H1 (cell line): ENCODE data around the gene LRFN3. TPM values are rescaled to one million over a fixed set of nuclear protein-coding genes. Genes with fewer than 3 reads are reported as not detected.

Source experiments
- CTCF ChIA-PET: fragments of 300-600 bp; sonication (Branson Sonifier 250); formaldehyde crosslinking; loops from one replicate; lab custom pipeline; 2021; ENCODE audit not compliant: partially characterized antibody; lab: Charles Lee
- POLR2A ChIA-PET: fragments of 300-600 bp; sonication (Branson Sonifier 250); formaldehyde crosslinking; loops from one replicate; lab custom pipeline; 2021; ENCODE audit warnings: inconsistent platforms; ENCODE audit not compliant: partially characterized antibody; lab: Charles Lee
- DNase-seq, 2 experiments: peaks; one replicate each; pipeline versions ENCODE4 v3.0.0 to v3.0.0-alpha.2; 2010 to 2022; ENCODE audit warnings: low spot score in 2 of 2, low read depth in 1 of 2, mixed read lengths in 1 of 2
- FAIRE-seq: peaks from 2 replicates; lab custom pipeline; 2011; peaks lifted over from hg19 to GRCh38; lab: Jason Lieb, UNC
- H2AFZ ChIP-seq: 2 replicates; pipeline ENCODE4 v1.8.1; 2012; ENCODE audit warnings: low read length, inconsistent platforms
- H2AK5ac ChIP-seq: 2 replicates; pipeline ENCODE4 v1.6.1; 2013; ENCODE audit warnings: low read depth, low read length
- H2BK120ac ChIP-seq: replicated peaks from 2 replicates; pipeline ENCODE3; 2013; ENCODE audit warnings: low read depth, low read length, inconsistent platforms
- H2BK12ac ChIP-seq: 2 replicates; pipeline ENCODE4 v1.6.1; 2013; ENCODE audit warnings: low read depth, low read length
- H2BK15ac ChIP-seq: 2 replicates; pipeline ENCODE4 v1.6.1; 2013; ENCODE audit warnings: low read length
- H2BK20ac ChIP-seq: 2 replicates; pipeline ENCODE4 v1.6.1; 2013; ENCODE audit warnings: low read length
- H2BK5ac ChIP-seq: 2 replicates; pipeline ENCODE4 v1.6.1; 2013; ENCODE audit warnings: low read depth, low read length
- H3K14ac ChIP-seq: 2 replicates; pipeline ENCODE4 v1.6.1; 2013; ENCODE audit warnings: inconsistent platforms; ENCODE audit not compliant: insufficient read length
- H3K18ac ChIP-seq: 2 replicates; pipeline ENCODE4 v1.6.1; 2013; ENCODE audit warnings: low read length; ENCODE audit errors: extremely low read depth
- H3K23ac ChIP-seq: 2 replicates; pipeline ENCODE4 v1.6.1; 2013; ENCODE audit warnings: inconsistent platforms; ENCODE audit not compliant: insufficient read length
- H3K23me2 ChIP-seq: 2 replicates; pipeline ENCODE4 v1.6.1; 2013; ENCODE audit warnings: low read depth, low read length
- H3K27ac ChIP-seq: 2 replicates; pipeline ENCODE4 v1.6.1; 2011; ENCODE audit warnings: low read depth, low read length, inconsistent platforms
- H3K27me3 ChIP-seq, 4 experiments: replicated peaks in 1 of 4; 1 replicate in 1 of 4; 2 replicates in 3 of 4; pipeline versions ENCODE4 v1.6.1 to v1.8.1; 2011 to 2013; ENCODE audit warnings: low read length in 3 of 4, mild to moderate bottlenecking in 3 of 4, inconsistent platforms in 2 of 4, mixed read lengths in 2 of 4, moderate library complexity in 1 of 4; ENCODE audit not compliant: control insufficient read depth in 3 of 4, insufficient read depth in 3 of 4; ENCODE audit errors: extremely low read depth in 1 of 4
- H3K36me3 ChIP-seq, 4 experiments: 2 replicates each; pipeline versions ENCODE4 v1.6.1 to v1.8.1; 2011 to 2013; ENCODE audit warnings: mild to moderate bottlenecking in 4 of 4, low read length in 3 of 4, moderate library complexity in 2 of 4, control low read depth in 1 of 4, inconsistent platforms in 1 of 4; ENCODE audit not compliant: insufficient read depth in 4 of 4, control insufficient read depth in 2 of 4
- H3K4ac ChIP-seq: replicated peaks from 2 replicates; pipeline ENCODE3; 2013; ENCODE audit warnings: low read length, low read depth, mixed read lengths, inconsistent platforms; ENCODE audit not compliant: insufficient read length
- H3K4me1 ChIP-seq, 4 experiments: replicated peaks in 1 of 4; 1 replicate in 1 of 4; 2 replicates in 3 of 4; pipeline versions ENCODE4 v1.6.1 to v1.8.1; 2011 to 2013; ENCODE audit warnings: low read length in 3 of 4, inconsistent platforms in 2 of 4, mixed read lengths in 1 of 4; ENCODE audit not compliant: insufficient read depth in 4 of 4, control insufficient read depth in 3 of 4
- H3K4me2 ChIP-seq, 2 experiments: 2 replicates each; pipeline versions ENCODE4 v1.6.1 to v1.8.1; 2011 to 2013; ENCODE audit warnings: low read depth in 2 of 2, low read length in 2 of 2, control low read depth in 1 of 2, inconsistent platforms in 1 of 2, mild to moderate bottlenecking in 1 of 2; ENCODE audit not compliant: insufficient read depth in 1 of 2
- H3K4me3 ChIP-seq, 4 experiments: fragments of 200-600, 300-600 bp in 1 of 4; sonication (generic), shearing (Covaris generic), sonication (Bioruptor Twin) in 1 of 4; 2 replicates each; pipeline versions ENCODE4 v1.5.1 to v1.8.1; 2011 to 2016; ENCODE audit warnings: low read length in 4 of 4, low read depth in 3 of 4, control low read depth in 2 of 4, inconsistent platforms in 2 of 4, mild to moderate bottlenecking in 2 of 4, mixed read lengths in 1 of 4, moderate library complexity in 1 of 4; ENCODE audit not compliant: insufficient read depth in 2 of 4; ENCODE audit errors: extremely low read depth in 1 of 4
- H3K56ac ChIP-seq: replicated peaks from 2 replicates; pipeline ENCODE3; 2013; ENCODE audit warnings: low read depth, mild to moderate bottlenecking, mixed read lengths, low read length, inconsistent platforms; ENCODE audit not compliant: insufficient read length
- H3K79me1 ChIP-seq: 2 replicates; pipeline ENCODE4 v1.6.1; 2013; ENCODE audit warnings: low read depth, low read length, control low read depth
- H3K79me2 ChIP-seq, 2 experiments: 2 replicates each; pipeline versions ENCODE4 v1.6.1 to v1.8.1; 2012 to 2013; ENCODE audit warnings: low read length in 2 of 2, mild to moderate bottlenecking in 2 of 2, inconsistent platforms in 1 of 2; ENCODE audit not compliant: insufficient read depth in 2 of 2, control insufficient read depth in 1 of 2
- H3K9ac ChIP-seq, 4 experiments: replicated peaks in 1 of 4; 1 replicate in 1 of 4; 2 replicates in 3 of 4; pipeline versions ENCODE4 v1.6.1 to v1.8.1; 2011 to 2013; ENCODE audit warnings: low read depth in 3 of 4, low read length in 3 of 4, control low read depth in 2 of 4, mild to moderate bottlenecking in 2 of 4, moderate library complexity in 2 of 4, inconsistent platforms in 1 of 4; ENCODE audit errors: extremely low read depth in 1 of 4
- H3K9me3 ChIP-seq, 2 experiments: 2 replicates each; pipeline versions ENCODE4 v1.6.1 to v1.8.1; 2012 to 2013; ENCODE audit warnings: mild to moderate bottlenecking in 2 of 2, moderate library complexity in 2 of 2, control low read depth in 1 of 2, inconsistent platforms in 1 of 2, low read depth in 1 of 2, low read length in 1 of 2, mixed read lengths in 1 of 2; ENCODE audit not compliant: insufficient read depth in 2 of 2
- H4K20me1 ChIP-seq, 2 experiments: replicated peaks in 1 of 2; 2 replicates each; pipeline versions ENCODE3 to v1.8.1; 2011 to 2013; ENCODE audit warnings: inconsistent platforms in 2 of 2, low read length in 2 of 2, mild to moderate bottlenecking in 1 of 2; ENCODE audit not compliant: insufficient read depth in 2 of 2, control insufficient read depth in 1 of 2
- H4K5ac ChIP-seq: 2 replicates; pipeline ENCODE4 v1.6.1; 2013; ENCODE audit warnings: low read length, low read depth, mixed read lengths, inconsistent platforms; ENCODE audit not compliant: insufficient read length
- H4K8ac ChIP-seq: 2 replicates; pipeline ENCODE4 v1.8.0; 2013; ENCODE audit warnings: mild to moderate bottlenecking, moderate library complexity, low read length, inconsistent platforms; ENCODE audit not compliant: insufficient read depth; ENCODE audit errors: extremely low read depth
- H4K91ac ChIP-seq: replicated peaks from 2 replicates; pipeline ENCODE3; 2013; ENCODE audit warnings: low read length, mixed read lengths, inconsistent platforms; ENCODE audit not compliant: insufficient read length
- ATF2 ChIP-seq: IDR thresholded peaks from 2 replicates; pipeline ENCODE4 v1.6.1; 2012; ENCODE audit warnings: low read length, inconsistent platforms
- BACH1 ChIP-seq: IDR thresholded peaks from 2 replicates; pipeline ENCODE4 v1.6.1; 2012; ENCODE audit warnings: low read length, improper control_type of control experiment
- BCL11A ChIP-seq, 2 experiments: IDR thresholded peaks; one replicate each; pipeline ENCODE4 v1.6.1; 2011; ENCODE audit warnings: low read depth in 2 of 2, low read length in 2 of 2, mild to moderate bottlenecking in 2 of 2
- CREB1 ChIP-seq: IDR thresholded peaks from 2 replicates; pipeline ENCODE4 v1.6.1; 2012; ENCODE audit warnings: inconsistent platforms
- FOSL1 ChIP-seq: IDR thresholded peaks from 2 replicates; pipeline ENCODE4 v1.6.1; 2011; ENCODE audit warnings: mild to moderate bottlenecking, low read depth, low read length, moderate library complexity; ENCODE audit not compliant: insufficient read depth
- JUND ChIP-seq: IDR thresholded peaks from 2 replicates; pipeline ENCODE4 v1.6.1; 2011; ENCODE audit warnings: mild to moderate bottlenecking, improper control_type of control experiment, low read length
- KDM4A ChIP-seq: IDR thresholded peaks from one replicate; pipeline ENCODE4 v1.7.1; 2012; ENCODE audit warnings: low read depth, mild to moderate bottlenecking, moderate library complexity, low read length, inconsistent platforms; ENCODE audit not compliant: severe bottlenecking
- MAFK ChIP-seq: IDR thresholded peaks from 2 replicates; pipeline ENCODE4 v1.6.1; 2012; ENCODE audit warnings: low read depth, mild to moderate bottlenecking, improper control_type of control experiment, low read length
- POU5F1 ChIP-seq: IDR thresholded peaks from 2 replicates; pipeline ENCODE4 v1.6.1; 2011; ENCODE audit warnings: low read depth, mild to moderate bottlenecking, low read length, moderate library complexity
- RFX5 ChIP-seq: IDR thresholded peaks from 2 replicates; pipeline ENCODE4 v1.6.1; 2011; ENCODE audit warnings: low read depth, low read length, improper control_type of control experiment, borderline replicate concordance
- TAF7 ChIP-seq: optimal IDR thresholded peaks from 2 replicates; pipeline ENCODE3; 2011; ENCODE audit warnings: low read depth, mild to moderate bottlenecking, inconsistent platforms, low read length, moderate library complexity, borderline replicate concordance
- TBP ChIP-seq: IDR thresholded peaks from 2 replicates; pipeline ENCODE4 v1.6.1; 2011; ENCODE audit warnings: low read depth, low read length, improper control_type of control experiment
- TEAD4 ChIP-seq: IDR thresholded peaks from 2 replicates; pipeline ENCODE4 v1.6.1; 2012; ENCODE audit warnings: low read depth, low read length, inconsistent platforms, mixed read lengths
- WGBS, 2 experiments: shearing (Covaris generic) in 1 of 2; methylation state at CpG; one replicate each; pipeline versions ENCODE4 v1.1.6 to v1.1.7; 2013 to 2015; ENCODE audit warnings: low lambda C conversion rate in 2 of 2, mixed read lengths in 2 of 2, inconsistent platforms in 1 of 2, low coverage in 1 of 2, missing lambda C conversion rate in 1 of 2; ENCODE audit not compliant: insufficient replicate concordance in 2 of 2, insufficient coverage in 1 of 2, insufficient read length in 1 of 2; ENCODE audit errors: extremely low coverage in 1 of 2, missing lambda C conversion rate in 1 of 2; 5-methylcytosine and 5-hydroxymethylcytosine counted together
- polyA plus RNA-seq, 7 experiments: library from polyadenylated mRNA; depleted of rRNA in 3 of 7; stranded (reverse) in 5 of 7; unstranded in 2 of 7; fragments of >200 nt in 5 of 7; fragments of 200-250 nt in 2 of 7; gene quantifications; 1 replicate in 5 of 7; 2 replicates in 1 of 7; 4 replicates in 1 of 7; pipeline versions ENCODE4 v1.2.1 to v1.2.3, GENCODE V29; 2011 to 2013; ENCODE audit warnings: missing spikeins in 2 of 7, mixed read lengths in 2 of 7
- total RNA-seq: library from RNA; stranded (reverse); fragmentation: NEBNext Ultra II Directional; extraction: Animal tissue kit (Norgen Biotek cat#: 25700); gene quantifications from 2 replicates; pipeline ENCODE4 v1.2.1, GENCODE V29; 2021

The LRFN3 gene
- total and polyA plus RNA-seq, 2 of the 8 experiments (the other 6 are each of a cell fraction or from before 2014, with no cell fraction given) = 4.6 to 16.8 TPM

DNA sequence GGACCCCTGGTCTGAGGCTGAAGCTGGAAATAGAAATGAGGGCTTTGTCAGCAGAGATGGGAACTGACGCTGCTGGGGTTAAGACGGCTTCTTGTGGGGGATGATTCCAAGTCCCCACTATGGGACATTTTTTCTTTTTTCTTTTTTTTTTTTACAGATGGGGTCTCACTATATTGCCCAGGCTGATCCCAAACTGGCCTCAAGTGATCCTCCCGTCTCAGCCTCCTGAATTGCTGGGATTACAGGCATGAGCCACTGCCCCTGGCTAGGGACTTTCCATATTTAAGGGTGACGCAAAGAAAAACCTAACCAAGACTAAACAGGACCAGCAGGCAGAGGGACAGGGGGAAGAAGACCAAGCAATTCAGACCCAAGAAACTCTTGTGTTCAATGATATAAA lies 10.0 kb downstream of the LRFN3 start:
- ChIA-PET POLR2A (interaction anchor here (1.1 kb wide), 1 partner anchor 151 kb away, joined by 3 read pairs; no protein-coding TSS in a partner anchor), CTCF (interaction anchor here (0.9 to 1.6 kb wide), 4 partner anchors 20 to 52 kb away, joined by 3 to 4 read pairs (median 3); no protein-coding TSS in a partner anchor)
- no peaks in the 10 kb centered on the region for H3K79me1 ChIP-seq
- H2AK5ac ChIP-seq = no peak overlapping the region
- H3K79me2 ChIP-seq = no peaks in the 10 kb centered on the region
- no peak overlapping the region for H2BK12ac ChIP-seq
- H2BK15ac ChIP-seq = no peak overlapping the region
- no peaks in the 10 kb centered on the region for H3K9me3 ChIP-seq
- H3K27ac ChIP-seq = no peak overlapping the region
- no peak overlapping the region for H3K23ac ChIP-seq
- peaks cover 0 to 6% (median 2%) of the 10 kb centered on the region in 4 experiments; a peak in 1 of 8 replicates for H3K36me3 ChIP-seq
- no peak overlapping the region for H2BK20ac ChIP-seq
- H3K4me1 ChIP-seq = peaks cover 0 to 3% (median 1%) of the 10 kb centered on the region in 4 experiments; a peak in 1 of 7 replicates
- 0 out of 2 replicates have a peak, but pooled peaks cover 2% of the 10 kb centered on the region for H3K23me2 ChIP-seq
- no peak overlapping the region for H4K8ac ChIP-seq
- H2AFZ ChIP-seq = no peak overlapping the region
- FAIRE-seq (no peak), DNase-seq (no peak)
- no peak overlapping the region for H2BK120ac ChIP-seq
- WGBS, 2 experiments = 84% methylated on average over 4 of the region's 4 CpGs; no CpG with 5 or more reads in 1 of the 2 experiments
- no peak overlapping the region for H4K91ac ChIP-seq
- H3K4me3 ChIP-seq = no peak overlapping the region
- no peak overlapping the region for H3K9ac ChIP-seq
- no peak overlapping the region for H2BK5ac ChIP-seq
- no peak overlapping the region for H4K5ac ChIP-seq
- H3K56ac ChIP-seq = no peak overlapping the region
- no peak overlapping the region for H3K4ac ChIP-seq
- no peak overlapping the region for H3K18ac ChIP-seq
- no peak overlapping the region for H3K4me2 ChIP-seq
- 0 out of 7 replicates have a peak, but pooled peaks cover 0 to 3% (median 0%) of the 10 kb centered on the region in 4 experiments for H3K27me3 ChIP-seq
- peaks cover 0 to 15% of the 10 kb centered on the region in 2 experiments for H4K20me1 ChIP-seq
- H3K14ac ChIP-seq = no peak overlapping the region
- TF ChIP-seq JUND = no peak
- no peak for TF ChIP-seq RFX5
- TF ChIP-seq BCL11A (IDR thresholded peaks at IDR 0.05; ENCODE audit: low read depth in 2 of 2, low read length in 2 of 2) = no peak
- no peak for TF ChIP-seq FOSL1
- no peak for TF ChIP-seq POU5F1
- TF ChIP-seq BACH1 = no peak
- no peak for TF ChIP-seq KDM4A
- no peak for TF ChIP-seq TEAD4
- TF ChIP-seq TAF7 = no peak
- no peak for TF ChIP-seq ATF2
- no peak for TF ChIP-seq MAFK
- TF ChIP-seq CREB1 = no peak
- no peak for TF ChIP-seq TBP
